Loucy (cell line): ENCODE measurements around the gene NIPAL3.

Source experiments
- H2AFZ ChIP-seq: fragments of 200-600 bp; sonication (generic); 2 replicates; pipeline ENCODE4 v1.6.0; 2016; ENCODE audit warnings: antibody characterized with exemption, mild to moderate bottlenecking, low read length, moderate library complexity
- H3F3A ChIP-seq: fragments of 200-600 bp; 2 replicates; pipeline ENCODE4 v1.6.0; 2016; ENCODE audit warnings: antibody characterized with exemption, low read depth, mild to moderate bottlenecking
- H3K27me3 ChIP-seq: fragments of 200-600 bp; sonication (generic); 2 replicates; pipeline ENCODE4 v1.6.1; 2014; ENCODE audit warnings: low read length, mild to moderate bottlenecking; ENCODE audit not compliant: insufficient read depth, poor library complexity, severe bottlenecking
- H3K36me3 ChIP-seq: fragments of 200-600 bp; sonication (generic); 2 replicates; pipeline ENCODE4 v1.6.1; 2016; ENCODE audit warnings: low read length; ENCODE audit not compliant: insufficient read depth
- H3K4me1 ChIP-seq: fragments of 200-600 bp; sonication (generic); 2 replicates; pipeline ENCODE4 v1.5.1; 2014; ENCODE audit warnings: low read length, mild to moderate bottlenecking; ENCODE audit not compliant: insufficient read depth, poor library complexity, severe bottlenecking
- H3K4me2 ChIP-seq: fragments of 200-600 bp; sonication (generic); 2 replicates; pipeline ENCODE4 v1.6.0; 2014; ENCODE audit warnings: antibody characterized with exemption, low read length, low read depth, mild to moderate bottlenecking; ENCODE audit not compliant: poor library complexity, severe bottlenecking
- H3K4me3 ChIP-seq: fragments of 200-600 bp; sonication (generic); 2 replicates; pipeline ENCODE4 v1.5.1; 2014; ENCODE audit warnings: low read length, mild to moderate bottlenecking, mixed read lengths; ENCODE audit not compliant: poor library complexity, severe bottlenecking
- H3K79me2 ChIP-seq: fragments of 200-600 bp; sonication (generic); 2 replicates; pipeline ENCODE4 v1.6.1; 2014; ENCODE audit warnings: low read length; ENCODE audit not compliant: insufficient read depth
- H3K9ac ChIP-seq: fragments of 200-600 bp; sonication (generic); 2 replicates; pipeline ENCODE4 v1.6.0; 2014; ENCODE audit warnings: mild to moderate bottlenecking, low read depth, low read length, moderate library complexity; ENCODE audit not compliant: poor library complexity, severe bottlenecking
- H3K9me2 ChIP-seq: fragments of 200-600 bp; sonication (generic); replicated peaks from 2 replicates; pipeline ENCODE4 v1.6.1; 2016; ENCODE audit warnings: low read depth, low read length, mixed read lengths
- H3K9me3 ChIP-seq: fragments of 200-600 bp; sonication (generic); 2 replicates; pipeline ENCODE4 v1.6.1; 2014; ENCODE audit warnings: mild to moderate bottlenecking, antibody characterized with exemption, low read length, low read depth; ENCODE audit not compliant: insufficient read depth
- H4K20me1 ChIP-seq: fragments of 200-600 bp; sonication (generic); 2 replicates; pipeline ENCODE4 v1.6.0; 2014; ENCODE audit warnings: antibody characterized with exemption, low read length, mild to moderate bottlenecking; ENCODE audit not compliant: insufficient read depth, poor library complexity, severe bottlenecking
- EZH2phosphoT487 ChIP-seq: fragments of 200-600 bp; IDR thresholded peaks from 2 replicates; pipeline ENCODE4 v1.6.1; 2018; ENCODE audit warnings: antibody characterized with exemption, mild to moderate bottlenecking, moderate library complexity, borderline replicate concordance
- TF ChIP-seq, protein P1 (sequence below): fragments of 200-600 bp; sonication (generic); conservative IDR thresholded peaks from 2 replicates; pipeline ENCODE4 v1.5.1; 2014; ENCODE audit warnings: mild to moderate bottlenecking, antibody characterized with exemption, low read length

NIPAL3 gene

DNA sequence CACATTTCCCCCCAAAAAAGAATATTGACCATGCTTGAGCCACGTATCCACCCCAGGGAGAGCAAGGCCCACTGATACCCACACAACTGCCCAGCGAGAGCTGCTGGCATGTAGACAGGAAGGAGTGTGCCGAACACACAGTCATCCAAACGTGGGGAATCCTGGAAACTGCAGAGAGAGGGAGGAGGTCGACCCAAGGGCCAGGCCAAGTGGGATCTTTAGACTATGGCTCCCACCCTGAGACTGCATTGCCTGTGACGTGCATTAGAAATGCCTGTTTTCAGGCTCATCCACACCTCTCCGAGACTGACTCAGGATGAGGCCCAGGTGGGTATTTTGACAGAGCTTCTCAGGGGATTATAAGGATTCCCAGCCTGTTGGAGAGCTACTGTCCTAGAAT lies 25.9 kb downstream of the NIPAL3 start:
- Histone ChIP-seq H3K36me3 (peaks cover 16% of the 10 kb centered on the region; the same call in 1 of the 2 replicates), H2AFZ (no peak overlapping the region), H3K4me2 (no peak overlapping the region), H3K79me2 (no peaks in the 10 kb centered on the region), H3K4me1 (no peaks in the 10 kb centered on the region), H4K20me1 (no peaks in the 10 kb centered on the region), H3K27me3 (no peaks in the 10 kb centered on the region), H3K4me3 (no peak overlapping the region), H3K9ac (no peak overlapping the region), H3K9me2 (no peaks in the 10 kb centered on the region), H3F3A (no peaks in the 10 kb centered on the region), H3K9me3 (no peaks in the 10 kb centered on the region)
- no peak for TF ChIP-seq EZH2phosphoT487
- TF ChIP-seq, protein P1, sequence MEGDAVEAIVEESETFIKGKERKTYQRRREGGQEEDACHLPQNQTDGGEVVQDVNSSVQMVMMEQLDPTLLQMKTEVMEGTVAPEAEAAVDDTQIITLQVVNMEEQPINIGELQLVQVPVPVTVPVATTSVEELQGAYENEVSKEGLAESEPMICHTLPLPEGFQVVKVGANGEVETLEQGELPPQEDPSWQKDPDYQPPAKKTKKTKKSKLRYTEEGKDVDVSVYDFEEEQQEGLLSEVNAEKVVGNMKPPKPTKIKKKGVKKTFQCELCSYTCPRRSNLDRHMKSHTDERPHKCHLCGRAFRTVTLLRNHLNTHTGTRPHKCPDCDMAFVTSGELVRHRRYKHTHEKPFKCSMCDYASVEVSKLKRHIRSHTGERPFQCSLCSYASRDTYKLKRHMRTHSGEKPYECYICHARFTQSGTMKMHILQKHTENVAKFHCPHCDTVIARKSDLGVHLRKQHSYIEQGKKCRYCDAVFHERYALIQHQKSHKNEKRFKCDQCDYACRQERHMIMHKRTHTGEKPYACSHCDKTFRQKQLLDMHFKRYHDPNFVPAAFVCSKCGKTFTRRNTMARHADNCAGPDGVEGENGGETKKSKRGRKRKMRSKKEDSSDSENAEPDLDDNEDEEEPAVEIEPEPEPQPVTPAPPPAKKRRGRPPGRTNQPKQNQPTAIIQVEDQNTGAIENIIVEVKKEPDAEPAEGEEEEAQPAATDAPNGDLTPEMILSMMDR: no peak

DNA sequence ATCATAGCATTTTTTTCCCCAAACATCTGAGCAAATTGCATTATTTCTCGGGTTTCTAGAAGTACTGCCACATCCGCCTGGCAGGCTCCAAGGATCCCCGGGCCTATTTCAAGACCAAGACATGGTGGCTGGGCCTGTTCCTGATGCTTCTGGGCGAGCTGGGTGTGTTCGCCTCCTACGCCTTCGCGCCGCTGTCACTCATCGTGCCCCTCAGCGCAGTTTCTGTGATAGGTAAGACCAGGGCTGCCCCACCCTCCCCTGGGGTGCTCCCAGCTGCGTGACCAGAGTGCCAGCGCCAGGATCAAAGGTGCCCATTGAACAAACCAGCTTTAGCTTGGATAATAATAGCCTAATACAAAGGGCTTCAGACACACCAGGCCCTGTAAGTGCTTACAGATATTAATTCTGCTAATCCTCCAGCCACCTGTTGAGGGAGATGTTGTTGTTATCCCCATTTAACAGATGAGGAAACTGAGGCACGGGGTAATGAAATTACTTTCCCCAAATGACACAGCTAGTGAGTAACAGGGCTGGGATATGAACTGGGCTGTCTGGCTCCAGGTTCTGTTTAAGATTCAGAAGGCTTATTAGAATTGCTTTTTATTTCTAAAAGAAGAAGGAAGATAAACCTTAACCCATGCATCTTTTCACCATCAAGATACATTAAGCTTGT lies 26.5 kb downstream of the NIPAL3 start:
- Histone ChIP-seq H2AFZ (no peak overlapping the region), H3F3A (no peaks in the 10 kb centered on the region), H3K4me1 (no peaks in the 10 kb centered on the region), H3K9me2 (no peaks in the 10 kb centered on the region), H3K4me3 (no peak overlapping the region), H3K9me3 (no peaks in the 10 kb centered on the region), H3K9ac (no peak overlapping the region), H4K20me1 (no peaks in the 10 kb centered on the region), H3K36me3 (peaks cover 16% of the 10 kb centered on the region; the same call in 1 of the 2 replicates), H3K79me2 (no peaks in the 10 kb centered on the region), H3K27me3 (no peaks in the 10 kb centered on the region), H3K4me2 (no peak overlapping the region)
- no peak for TF ChIP-seq EZH2phosphoT487
- TF ChIP-seq, protein P1: no peak

DNA sequence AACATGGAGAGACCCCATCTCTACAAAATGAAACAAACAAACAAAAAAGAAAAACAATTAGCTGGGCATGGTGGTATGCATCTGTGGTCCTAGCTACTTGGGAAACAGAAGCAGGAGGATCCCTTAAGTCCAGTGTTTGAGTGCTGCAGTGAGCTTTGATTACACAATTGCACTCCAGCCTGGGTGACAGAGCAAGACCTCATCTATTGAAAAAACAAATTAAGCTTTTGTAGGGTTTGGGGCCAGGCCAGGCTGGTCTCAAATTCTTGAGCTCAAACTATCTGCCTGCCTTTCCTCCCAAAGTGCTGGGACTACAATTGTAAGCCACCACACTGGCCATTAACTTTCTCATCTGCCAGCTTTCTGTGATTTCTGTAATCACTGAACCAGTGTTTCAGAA lies 27.2 kb downstream of the NIPAL3 start:
- Histone ChIP-seq H3K36me3 (peaks cover 16% of the 10 kb centered on the region; the same call in 1 of the 2 replicates), H4K20me1 (no peaks in the 10 kb centered on the region), H3K4me1 (no peaks in the 10 kb centered on the region), H2AFZ (no peak overlapping the region), H3K4me3 (no peak overlapping the region), H3F3A (no peaks in the 10 kb centered on the region), H3K4me2 (no peak overlapping the region), H3K9me3 (no peaks in the 10 kb centered on the region), H3K9ac (no peak overlapping the region), H3K27me3 (no peaks in the 10 kb centered on the region), H3K79me2 (no peaks in the 10 kb centered on the region), H3K9me2 (no peaks in the 10 kb centered on the region)
- TF ChIP-seq, protein P1: no peak
- no peak for TF ChIP-seq EZH2phosphoT487
